ENCODE measurements around the gene FAM219A.

DNA sequence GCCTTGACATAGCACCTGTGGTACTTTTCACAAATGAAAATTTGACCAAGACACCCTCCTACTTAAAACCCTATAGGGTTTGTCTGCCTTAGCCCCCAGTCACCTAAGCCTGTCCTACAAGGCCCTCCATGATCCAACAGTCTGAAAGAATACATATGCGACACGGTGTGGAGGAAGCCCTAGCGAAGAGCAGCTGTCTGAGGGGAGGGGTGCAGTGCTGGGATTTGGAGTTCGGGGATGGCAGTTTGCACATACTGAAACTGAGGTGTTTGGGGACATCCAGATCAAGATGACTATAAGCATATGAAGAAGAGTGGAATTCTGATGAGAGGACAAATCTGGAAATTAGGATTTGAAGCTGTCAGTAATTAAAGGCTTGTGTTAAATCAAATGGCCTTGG lies 74.5 kb downstream of the FAM219A start:
- TF ChIP-seq GATA2 (IDR thresholded peaks at IDR 0.05; ENCODE audit: low read depth, low read length) (no peak), GATA3 (IDR thresholded peaks at IDR 0.05; ENCODE audit: low read depth, low read length) (no peak)

All from SH-SY5Y (cell line).